Mesendoderm (in vitro differentiated cells): Measurements from ENCODE around the gene PFDN2.

ENCODE experiments used
- DNase-seq: peaks from one replicate; pipeline ENCODE4 v3.0.0; 2013
- H2AK5ac ChIP-seq: 2 replicates; pipeline ENCODE4 v1.6.1; 2013; ENCODE audit warnings: low read length, inconsistent platforms
- H2BK120ac ChIP-seq: 2 replicates; pipeline ENCODE4 v1.6.1; 2013; ENCODE audit warnings: low read depth, mild to moderate bottlenecking, low read length, moderate library complexity, mixed read lengths
- H2BK15ac ChIP-seq: replicated peaks from 2 replicates; pipeline ENCODE4 v1.6.1; 2013; ENCODE audit warnings: low read depth, mild to moderate bottlenecking, moderate library complexity
- H2BK5ac ChIP-seq: 2 replicates; pipeline ENCODE4 v1.6.1; 2013; ENCODE audit warnings: low read length, inconsistent platforms
- H3K18ac ChIP-seq: 2 replicates; pipeline ENCODE4 v1.6.1; 2013; ENCODE audit warnings: mild to moderate bottlenecking, low read length, mixed read lengths
- H3K23ac ChIP-seq: one replicate; pipeline ENCODE4 v1.6.1; 2013; ENCODE audit warnings: low read length
- H3K27ac ChIP-seq: 2 replicates; pipeline ENCODE4 v1.5.1; 2013; ENCODE audit warnings: low read depth, mild to moderate bottlenecking, inconsistent platforms, low read length, moderate library complexity
- H3K27me3 ChIP-seq: 2 replicates; pipeline ENCODE4 v1.6.1; 2013; ENCODE audit warnings: low read length, control low read depth, mild to moderate bottlenecking, inconsistent platforms; ENCODE audit not compliant: insufficient read depth, poor library complexity
- H3K36me3 ChIP-seq: 2 replicates; pipeline ENCODE4 v1.6.1; 2013; ENCODE audit warnings: low read length, inconsistent platforms; ENCODE audit not compliant: control insufficient read depth, insufficient read depth
- H3K4ac ChIP-seq: one replicate; pipeline ENCODE4 v1.6.1; 2013; ENCODE audit warnings: low read depth, mild to moderate bottlenecking, low read length, moderate library complexity
- H3K4me1 ChIP-seq: 2 replicates; pipeline ENCODE4 v1.6.1; 2013; ENCODE audit warnings: low read depth, low read length, inconsistent platforms; ENCODE audit not compliant: control insufficient read depth
- H3K4me2 ChIP-seq: 2 replicates; pipeline ENCODE4 v1.6.1; 2013; ENCODE audit warnings: low read length
- H3K4me3 ChIP-seq: 2 replicates; pipeline ENCODE4 v1.5.1; 2013; ENCODE audit warnings: mild to moderate bottlenecking, low read length
- H3K56ac ChIP-seq: one replicate; pipeline ENCODE4 v1.6.1; 2013; ENCODE audit warnings: low read length
- H3K79me1 ChIP-seq: 2 replicates; pipeline ENCODE4 v1.6.1; 2013; ENCODE audit warnings: low read length, inconsistent platforms
- H3K79me2 ChIP-seq: 2 replicates; pipeline ENCODE4 v1.6.1; 2013; ENCODE audit warnings: mild to moderate bottlenecking, low read length; ENCODE audit not compliant: control insufficient read depth, insufficient read depth
- H3K9ac ChIP-seq: 2 replicates; pipeline ENCODE4 v1.6.1; 2013; ENCODE audit warnings: low read length, inconsistent platforms
- H4K5ac ChIP-seq: one replicate; pipeline ENCODE4 v1.6.1; 2013; ENCODE audit warnings: low read length
- H4K8ac ChIP-seq: one replicate; pipeline ENCODE4 v1.6.1; 2013; ENCODE audit warnings: low read depth, mild to moderate bottlenecking, control low read depth, low read length, moderate library complexity
- WGBS: extraction: QIAGEN DNeasy Blood & Tissue Kit; methylation state at CpG from one replicate; pipeline ENCODE4 v1.1.7; 2013; ENCODE audit warnings: low lambda C conversion rate, missing lambda C conversion rate; ENCODE audit not compliant: insufficient coverage; ENCODE audit errors: extremely low coverage; 5-methylcytosine and 5-hydroxymethylcytosine counted together

Gene PFDN2

DNA sequence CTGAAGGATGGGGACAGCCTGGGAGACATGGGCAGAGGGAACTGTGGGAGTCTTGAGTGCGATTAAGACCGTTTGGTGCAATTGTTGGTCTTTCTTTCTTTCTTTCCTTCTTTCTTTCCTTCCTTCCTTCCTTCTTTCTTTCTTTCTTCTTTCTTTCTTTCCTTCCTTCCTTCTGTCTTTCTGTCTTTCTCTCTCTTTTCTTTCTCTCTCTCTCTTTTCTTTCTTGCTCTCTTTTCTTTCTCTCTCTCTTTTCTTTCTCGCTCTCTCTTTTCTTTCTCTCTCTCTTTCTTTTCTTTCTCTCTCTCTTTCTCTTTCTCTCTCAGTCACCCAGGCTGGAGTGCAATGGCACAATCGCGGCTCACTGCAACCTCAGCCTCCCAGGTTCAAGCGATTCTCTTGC is 22.6 kb downstream of the PFDN2 start:
- H2BK15ac ChIP-seq: no peak overlapping the region
- WGBS: no CpG with 5 or more reads among the region's 6 CpGs
- no peak overlapping the region for H3K23ac ChIP-seq
- no peaks in the 10 kb centered on the region for H3K79me1 ChIP-seq
- no peak overlapping the region for H4K5ac ChIP-seq
- no peak for DNase-seq
- no peaks in the 10 kb centered on the region for H3K27me3 ChIP-seq
- H3K56ac ChIP-seq: no peak overlapping the region
- no peak overlapping the region for H3K27ac ChIP-seq
- H3K18ac ChIP-seq: no peak overlapping the region
- H3K79me2 ChIP-seq: no peaks in the 10 kb centered on the region
- H4K8ac ChIP-seq: no peak overlapping the region
- H2AK5ac ChIP-seq: no peak overlapping the region
- H3K36me3 ChIP-seq: no peaks in the 10 kb centered on the region
- H3K4me3 ChIP-seq: no peak overlapping the region
- H3K4me2 ChIP-seq: no peak overlapping the region
- no peak overlapping the region for H2BK120ac ChIP-seq
- no peak overlapping the region for H3K4ac ChIP-seq
- no peak overlapping the region for H3K9ac ChIP-seq
- H3K4me1 ChIP-seq: no peaks in the 10 kb centered on the region
- no peak overlapping the region for H2BK5ac ChIP-seq

GRCh38 chr1:161094481-161094880 is 23.4 kb downstream of the PFDN2 start:
- H2BK120ac ChIP-seq: no peak overlapping the region
- no peaks in the 10 kb centered on the region for H3K79me1 ChIP-seq
- H2AK5ac ChIP-seq: no peak overlapping the region
- H4K5ac ChIP-seq: no peak overlapping the region
- no peak overlapping the region for H3K23ac ChIP-seq
- no peaks in the 10 kb centered on the region for H3K27me3 ChIP-seq
- no peaks in the 10 kb centered on the region for H3K79me2 ChIP-seq
- no peaks in the 10 kb centered on the region for H3K4me1 ChIP-seq
- no peak overlapping the region for H3K4me3 ChIP-seq
- H2BK5ac ChIP-seq: no peak overlapping the region
- no peak overlapping the region for H4K8ac ChIP-seq
- no peak overlapping the region for H2BK15ac ChIP-seq
- H3K27ac ChIP-seq: no peak overlapping the region
- no peaks in the 10 kb centered on the region for H3K36me3 ChIP-seq
- no peak overlapping the region for H3K56ac ChIP-seq
- no peak for DNase-seq
- H3K18ac ChIP-seq: no peak overlapping the region
- no CpG with 5 or more reads among the region's 14 CpGs for WGBS
- no peak overlapping the region for H3K4ac ChIP-seq
- H3K9ac ChIP-seq: no peak overlapping the region
- H3K4me2 ChIP-seq: no peak overlapping the region

- DNase-seq: no peak
- Histone ChIP-seq H2BK5ac (no peak overlapping the region), H2BK120ac (no peak overlapping the region), H3K4ac (no peak overlapping the region), H3K27ac (no peak overlapping the region), H4K5ac (no peak overlapping the region), H2BK15ac (no peak overlapping the region), H3K18ac (no peak overlapping the region), H4K8ac (no peak overlapping the region), H3K36me3 (no peaks in the 10 kb centered on the region), H3K4me1 (no peaks in the 10 kb centered on the region), H3K79me2 (no peaks in the 10 kb centered on the region), H2AK5ac (no peak overlapping the region), H3K27me3 (no peaks in the 10 kb centered on the region), H3K56ac (no peak overlapping the region), H3K23ac (no peak overlapping the region), H3K79me1 (no peaks in the 10 kb centered on the region), H3K4me3 (no peak overlapping the region), H3K9ac (no peak overlapping the region), H3K4me2 (no peak overlapping the region)
- WGBS: no CpG with 5 or more reads among the region's 3 CpGs
Measured at GRCh38 chr1:161092621-161093028, 25.2 kb downstream of the PFDN2 start.

- no CpG with 5 or more reads among the region's 7 CpGs for WGBS
Measured at GRCh38 chr1:161091796-161092507, 25.9 kb downstream of the PFDN2 start.

DNA sequence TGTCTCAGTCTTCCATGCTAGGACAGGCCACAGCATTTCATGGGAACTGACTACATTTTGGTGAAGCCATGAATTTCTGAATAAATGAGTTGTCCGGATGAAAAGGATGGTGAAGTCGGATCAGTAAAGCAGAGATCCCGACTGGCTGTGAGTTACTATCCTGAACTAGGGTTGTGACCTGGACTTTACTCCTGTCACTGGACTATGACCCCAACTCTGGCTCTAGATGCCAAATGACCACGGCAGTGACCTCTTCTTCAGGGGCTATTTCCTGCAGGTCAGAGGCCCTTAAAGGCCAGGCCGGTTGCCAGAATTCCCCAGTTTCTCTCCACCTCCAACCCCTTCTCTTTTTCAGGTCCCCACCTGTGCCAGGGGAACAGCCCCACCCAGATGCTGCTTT is 26.7 kb downstream of the PFDN2 start:
- no peak overlapping the region for H3K23ac ChIP-seq
- H3K9ac ChIP-seq: no peak overlapping the region
- no peaks in the 10 kb centered on the region for H3K79me2 ChIP-seq
- no peak overlapping the region for H3K4ac ChIP-seq
- H3K4me1 ChIP-seq: no peaks in the 10 kb centered on the region
- H3K27me3 ChIP-seq: no peaks in the 10 kb centered on the region
- WGBS: no CpG with 5 or more reads among the region's 5 CpGs
- no peak overlapping the region for H2BK15ac ChIP-seq
- no peak overlapping the region for H2BK120ac ChIP-seq
- H3K4me3 ChIP-seq: no peak overlapping the region
- DNase-seq: no peak
- H3K18ac ChIP-seq: no peak overlapping the region
- H2BK5ac ChIP-seq: no peak overlapping the region
- no peak overlapping the region for H3K27ac ChIP-seq
- H2AK5ac ChIP-seq: no peak overlapping the region
- H3K4me2 ChIP-seq: no peak overlapping the region
- no peaks in the 10 kb centered on the region for H3K36me3 ChIP-seq
- no peak overlapping the region for H4K5ac ChIP-seq
- no peak overlapping the region for H4K8ac ChIP-seq
- no peak overlapping the region for H3K56ac ChIP-seq
- H3K79me1 ChIP-seq: no peaks in the 10 kb centered on the region

More at GRCh38 chr1:161091796-161092507, 25.9 kb downstream of the PFDN2 start:
- no peak overlapping the region for H2BK15ac ChIP-seq
- DNase-seq: no peak
- no peak overlapping the region for H3K23ac ChIP-seq
- H3K4me1 ChIP-seq: no peaks in the 10 kb centered on the region
- no peak overlapping the region for H3K4me3 ChIP-seq
- no peaks in the 10 kb centered on the region for H3K36me3 ChIP-seq
- H3K4ac ChIP-seq: no peak overlapping the region
- H3K56ac ChIP-seq: no peak overlapping the region
- H2BK5ac ChIP-seq: no peak overlapping the region
- H3K79me1 ChIP-seq: no peaks in the 10 kb centered on the region
- no peak overlapping the region for H3K9ac ChIP-seq
- no peak overlapping the region for H3K18ac ChIP-seq
- H3K27me3 ChIP-seq: no peaks in the 10 kb centered on the region
- no peak overlapping the region for H3K4me2 ChIP-seq
- H4K5ac ChIP-seq: no peak overlapping the region
- H3K79me2 ChIP-seq: no peaks in the 10 kb centered on the region
- no peak overlapping the region for H3K27ac ChIP-seq
- no peak overlapping the region for H2BK120ac ChIP-seq
- H2AK5ac ChIP-seq: no peak overlapping the region
- no peak overlapping the region for H4K8ac ChIP-seq

DNA sequence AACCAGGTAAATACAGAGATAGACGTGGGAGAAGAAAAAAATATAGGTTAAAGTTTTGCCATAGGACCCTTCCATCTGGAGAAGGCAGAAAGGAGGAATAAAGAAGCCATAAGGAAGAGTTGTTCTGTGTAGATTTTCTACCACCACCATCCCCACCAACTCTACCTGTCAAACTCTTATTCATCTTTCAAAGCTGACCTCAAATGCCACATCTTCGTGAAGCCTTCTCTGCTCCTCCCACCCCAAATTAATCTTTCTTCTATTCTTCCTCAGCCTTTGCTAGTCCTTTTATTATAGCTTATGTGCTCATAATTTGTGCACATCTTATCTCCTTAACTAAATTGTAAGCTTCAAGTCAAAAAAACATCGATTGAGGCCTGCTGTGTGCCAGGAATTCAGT is 27.2 kb downstream of the PFDN2 start:
- Histone ChIP-seq H3K79me2 (no peaks in the 10 kb centered on the region), H3K23ac (no peak overlapping the region), H3K18ac (no peak overlapping the region), H2BK5ac (no peak overlapping the region), H3K9ac (no peak overlapping the region), H3K79me1 (no peaks in the 10 kb centered on the region), H4K5ac (no peak overlapping the region), H3K4me3 (no peak overlapping the region), H3K4ac (no peak overlapping the region), H2AK5ac (no peak overlapping the region), H3K56ac (no peak overlapping the region), H3K36me3 (no peaks in the 10 kb centered on the region), H4K8ac (no peak overlapping the region), H3K27me3 (no peaks in the 10 kb centered on the region), H3K27ac (no peak overlapping the region), H2BK120ac (no peak overlapping the region), H2BK15ac (no peak overlapping the region), H3K4me2 (no peak overlapping the region), H3K4me1 (no peaks in the 10 kb centered on the region)
- WGBS: no CpG with 5 or more reads among the region's 3 CpGs
- no peak for DNase-seq
